ENCODE results near the gene RAB22A. TPM values are rescaled to one million over a fixed set of nuclear protein-coding genes. Genes with fewer than 3 reads are reported as not detected.

The RAB22A gene
- total and polyA plus RNA-seq, 9 of the 15 experiments (the other 6 are each of a cell fraction or from before 2014, with no cell fraction given): 1.1 to 8.0 (median 6.7) TPM

DNA sequence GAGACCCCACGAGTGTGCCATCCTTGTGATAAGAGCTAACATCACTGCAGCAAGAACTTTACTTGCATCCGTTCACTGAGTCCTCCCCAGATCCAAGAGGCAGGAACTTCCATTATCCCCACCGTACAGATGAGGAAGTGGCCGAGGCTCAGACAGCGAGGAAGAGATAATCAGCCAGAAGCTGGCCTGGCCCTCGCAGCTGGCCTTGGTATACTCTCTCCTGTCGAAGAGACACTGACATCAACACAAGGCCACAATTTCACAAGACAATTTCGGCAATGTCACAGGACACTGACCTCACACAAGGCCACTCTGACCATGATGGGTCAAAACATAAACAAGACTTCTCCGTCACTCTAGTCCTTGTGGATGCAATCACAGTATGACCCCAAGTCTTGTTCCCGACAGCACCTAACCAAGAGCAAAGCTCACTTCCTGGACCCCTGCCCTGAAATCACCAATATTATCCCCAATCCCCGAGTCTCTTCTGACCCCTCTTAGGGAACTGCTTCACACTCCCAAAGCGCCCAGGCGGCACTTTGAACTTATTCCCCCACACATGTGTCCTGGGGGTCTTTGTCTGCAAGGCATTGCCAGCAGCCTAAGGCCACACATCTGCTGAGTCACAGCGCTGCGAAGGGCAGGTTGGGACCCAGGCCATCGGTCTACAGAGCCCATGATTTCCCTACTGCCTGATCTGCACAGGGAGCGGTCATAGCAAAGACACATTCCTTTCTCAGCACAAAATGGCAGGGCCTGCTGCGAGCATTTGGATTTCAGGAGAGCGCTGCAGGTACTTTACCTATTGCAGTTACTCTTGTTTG is 64.7 kb downstream of the RAB22A start (continued):
- TF ChIP-seq, protein P1, sequence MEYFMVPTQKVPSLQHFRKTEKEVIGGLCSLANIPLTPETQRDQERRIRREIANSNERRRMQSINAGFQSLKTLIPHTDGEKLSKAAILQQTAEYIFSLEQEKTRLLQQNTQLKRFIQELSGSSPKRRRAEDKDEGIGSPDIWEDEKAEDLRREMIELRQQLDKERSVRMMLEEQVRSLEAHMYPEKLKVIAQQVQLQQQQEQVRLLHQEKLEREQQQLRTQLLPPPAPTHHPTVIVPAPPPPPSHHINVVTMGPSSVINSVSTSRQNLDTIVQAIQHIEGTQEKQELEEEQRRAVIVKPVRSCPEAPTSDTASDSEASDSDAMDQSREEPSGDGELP (CRISPR knock-in tag; IDR thresholded peaks at IDR 0.05; ENCODE audit: borderline replicate concordance): peak; percentile 70; the same call in 1 of the 2 replicates
- TF ChIP-seq DMBX1 (CRISPR knock-in tag; IDR thresholded peaks at IDR 0.05; ENCODE audit: borderline replicate concordance): no peak
- TF ChIP-seq DPF2 (IDR thresholded peaks at IDR 0.05): peak; percentile 55
- TF ChIP-seq ZNF12 (CRISPR knock-in tag; IDR thresholded peaks at IDR 0.05): no peak
- TF ChIP-seq DACH1 (IDR thresholded peaks at IDR 0.05; ENCODE audit: partially characterized antibody): no peak
- no peak for TF ChIP-seq ZNF76 (CRISPR knock-in tag; IDR thresholded peaks at IDR 0.05; ENCODE audit: borderline replicate concordance)
- peak; percentile 37; the same call in 1 of the 2 replicates for TF ChIP-seq NCOR1 (IDR thresholded peaks at IDR 0.05)
- no peak for TF ChIP-seq HMGN3 (IDR thresholded peaks at IDR 0.05; ENCODE audit: borderline replicate concordance, extremely low read depth, insufficient read length, low read depth, low read length)
- TF ChIP-seq POU5F1 (IDR thresholded peaks at IDR 0.05; ENCODE audit: borderline replicate concordance, low read depth, low read length, partially characterized antibody): no peak
- TF ChIP-seq ZNF354B (CRISPR knock-in tag; IDR thresholded peaks at IDR 0.05): no peak
- TF ChIP-seq CEBPB (tag; IDR thresholded peaks at IDR 0.05): peak; percentile 53
- TF ChIP-seq CC2D1A (IDR thresholded peaks at IDR 0.05): no peak
- TF ChIP-seq BDP1 (IDR thresholded peaks at IDR 0.05; ENCODE audit: insufficient read depth, insufficient read length): no peak
- TF ChIP-seq PCBP1 (IDR thresholded peaks at IDR 0.05; ENCODE audit: low read depth, low read length, poor library complexity, severe bottlenecking): no peak
- no peak for TF ChIP-seq CBX2 (IDR thresholded peaks at IDR 0.05; ENCODE audit: insufficient read depth, low read length, poor library complexity, severe bottlenecking)
- TF ChIP-seq SIRT6 (IDR thresholded peaks at IDR 0.05; ENCODE audit: low read depth, low read length): no peak
- TF ChIP-seq SAFB (IDR thresholded peaks at IDR 0.05; ENCODE audit: borderline replicate concordance, low read depth, low read length): no peak
- TF ChIP-seq ZNF174 (CRISPR knock-in tag; IDR thresholded peaks at IDR 0.05): no peak
- no peak for TF ChIP-seq CHCHD3 (CRISPR knock-in tag; IDR thresholded peaks at IDR 0.05)
- no peak for TF ChIP-seq MED1 (CRISPR knock-in tag; IDR thresholded peaks at IDR 0.05; ENCODE audit: borderline replicate concordance)
- TF ChIP-seq HDAC8 (tag; IDR thresholded peaks at IDR 0.05): peak; percentile 78
- TF ChIP-seq SMARCA4 (IDR thresholded peaks at IDR 0.05): 0 out of 2 replicates have a peak, but pooled peaks have one; percentile 23
- peak; percentile 58 for TF ChIP-seq ESRRA (IDR thresholded peaks at IDR 0.05; ENCODE audit: borderline replicate concordance, low read depth)
